Hematopoietic multipotent progenitor cell (in vitro differentiated cells): ENCODE measurements around the gene RUNX2. TPM values are rescaled to one million over a fixed set of nuclear protein-coding genes. Genes with fewer than 3 reads are reported as not detected.

Experiments
- DNase-seq, 3 donors: peaks; one replicate each; pipeline ENCODE4 v3.0.0-alpha.2; 2011 to 2015; ENCODE audit warnings: low read depth in 2 of 3, low spot score in 2 of 3
- total RNA-seq: library from RNA; depleted of rRNA; stranded (reverse); fragments of >200 nt; gene quantifications from one replicate; pipeline ENCODE4 v1.2.3, GENCODE V29; 2012

The RUNX2 gene
- total RNA-seq, 1 donor, result 26.1 TPM

DNA sequence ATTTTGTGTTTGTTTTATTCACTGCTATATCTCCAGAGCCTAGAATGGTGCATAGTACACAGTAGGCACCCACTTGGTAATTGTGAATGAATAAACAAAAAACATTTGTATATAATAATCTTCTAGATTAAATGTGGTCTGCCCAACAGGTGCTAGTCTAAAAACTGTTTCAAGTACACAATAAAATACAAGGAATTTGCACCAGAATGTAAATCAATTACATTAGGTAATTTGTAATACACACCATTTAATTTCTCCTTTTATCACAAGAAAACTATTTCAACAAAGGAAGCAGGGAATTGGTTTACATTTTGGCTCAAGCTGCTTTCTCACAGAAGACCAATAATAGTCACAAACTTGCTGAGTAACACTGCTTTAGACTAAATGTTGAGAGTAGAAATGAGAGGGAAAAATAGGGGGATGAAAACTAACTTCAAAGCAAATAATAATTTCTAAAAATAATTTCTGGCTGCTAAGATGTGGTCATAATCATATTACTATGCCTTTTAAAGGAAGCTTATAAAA, 22.1 kb downstream of the RUNX2 start:
- DNase-seq, result no peak

GRCh38 chr6:45351076-45351475, 22.9 kb downstream of the RUNX2 start:
- no peak for DNase-seq

- no peak for DNase-seq
These were observed 23.5 kb downstream of the RUNX2 start for GRCh38 chr6:45351667-45352066.

DNA sequence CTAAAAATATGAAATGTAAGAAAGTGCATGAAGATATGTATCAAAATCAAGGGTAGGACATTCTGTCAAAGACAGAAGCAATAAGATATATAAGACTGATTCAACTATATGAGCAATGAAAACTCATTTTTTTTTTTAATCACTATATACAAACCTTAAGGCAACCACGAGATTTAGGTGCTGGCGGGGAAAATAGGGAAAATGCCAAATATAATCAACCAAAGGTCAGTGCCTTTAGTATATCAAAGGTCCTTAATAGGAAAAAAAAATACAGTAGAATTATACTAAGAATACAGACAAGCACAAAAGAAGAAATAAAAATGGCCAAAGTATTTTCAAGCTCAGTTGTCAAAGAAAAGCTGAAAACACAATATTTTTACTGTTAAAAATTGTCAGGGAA, 25.5 kb downstream of the RUNX2 start:
- no peak for DNase-seq

- no peak for DNase-seq
These were observed 36.3 kb downstream of the RUNX2 start for GRCh38 chr6:45364466-45364865.

DNA sequence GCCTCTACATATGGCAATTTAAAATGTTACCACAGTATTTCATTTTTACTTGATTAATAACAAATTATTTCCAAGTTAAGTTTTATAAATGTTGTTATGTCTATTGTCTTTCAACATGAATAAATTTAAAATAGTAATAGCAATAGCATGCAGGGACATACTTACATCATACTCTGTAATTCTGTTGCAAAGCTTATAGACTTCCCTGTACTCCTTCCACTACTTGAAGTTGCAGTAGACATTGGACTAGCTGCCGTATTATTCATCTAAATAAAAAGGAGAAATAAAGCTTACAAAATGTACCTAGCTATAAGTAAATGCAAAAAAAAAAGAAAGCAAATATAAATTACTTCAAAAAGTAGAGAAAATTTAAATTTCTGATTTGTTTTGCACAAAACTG, 36.9 kb downstream of the RUNX2 start:
- no peak for DNase-seq

DNA sequence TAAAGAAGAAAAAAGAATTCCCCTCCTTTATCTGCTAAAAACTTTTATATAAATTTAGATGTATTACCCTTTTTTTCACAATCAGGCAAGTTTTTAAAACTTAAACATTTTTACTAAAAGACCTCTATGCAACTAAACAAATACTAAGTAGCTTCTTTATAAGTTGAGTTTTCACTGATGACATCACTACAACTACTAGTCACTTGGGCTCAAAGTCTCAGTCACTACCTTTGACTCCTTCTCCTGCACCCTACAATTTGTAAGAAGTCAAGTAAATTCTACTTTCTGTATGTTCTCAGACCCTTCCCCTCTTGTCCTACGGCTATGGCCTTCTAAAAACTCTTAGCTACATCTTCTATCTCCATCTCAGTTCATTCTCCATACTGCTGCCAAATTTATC, 38.4 kb downstream of the RUNX2 start:
- no peak for DNase-seq

DNA sequence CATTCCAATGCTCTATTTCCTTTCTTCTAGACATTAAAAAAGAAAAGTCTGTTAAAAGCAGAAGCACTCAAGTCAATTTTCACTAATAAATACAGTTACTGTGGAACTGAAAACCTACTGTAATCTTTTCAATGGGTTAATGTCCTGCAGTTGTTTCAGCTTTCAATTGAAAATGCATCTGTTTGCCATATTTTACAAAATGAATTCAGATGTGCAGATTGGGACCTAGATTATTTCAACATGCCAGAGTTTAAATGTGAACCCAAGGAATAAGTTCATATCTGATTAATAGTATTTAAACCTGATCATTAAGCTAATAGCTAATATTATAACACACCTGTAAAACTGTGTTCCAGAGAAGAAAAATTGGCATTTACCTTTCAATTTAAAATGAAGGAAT, 39.9 kb downstream of the RUNX2 start:
- DNase-seq, result no peak

GRCh38 chr6:45369870-45370269, 41.7 kb downstream of the RUNX2 start:
- DNase-seq, result peak in 1 of 3 donors; percentile 8

DNA sequence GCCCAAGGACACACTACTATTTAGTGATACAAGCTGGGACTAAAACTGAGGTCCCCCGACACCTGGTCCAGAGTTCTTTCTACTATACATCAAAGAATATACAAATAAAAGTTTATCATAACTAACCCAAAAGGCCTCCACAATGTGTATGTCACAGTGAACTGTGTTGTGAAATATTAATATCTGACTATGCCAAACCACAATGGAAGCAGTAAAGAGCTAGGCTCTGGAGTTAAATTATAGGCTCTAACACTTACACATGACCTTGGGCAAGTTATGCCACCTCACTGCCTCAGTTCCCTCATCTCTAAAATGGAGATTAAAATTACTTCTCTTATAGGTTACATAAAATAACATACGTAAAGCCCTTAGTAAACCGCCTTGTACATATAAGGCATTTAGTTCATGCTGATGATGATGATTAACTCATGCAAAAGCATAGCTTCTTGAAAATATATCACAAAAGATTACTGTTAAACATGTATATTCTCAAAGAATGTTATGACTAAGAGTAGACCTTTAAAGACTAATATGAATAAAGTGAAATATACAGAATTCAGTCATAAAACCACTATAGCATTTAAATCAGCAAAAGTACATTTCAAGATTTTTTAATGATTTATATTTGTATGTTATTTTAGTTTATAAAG, 43.9 kb downstream of the RUNX2 start:
- no peak for DNase-seq

DNA sequence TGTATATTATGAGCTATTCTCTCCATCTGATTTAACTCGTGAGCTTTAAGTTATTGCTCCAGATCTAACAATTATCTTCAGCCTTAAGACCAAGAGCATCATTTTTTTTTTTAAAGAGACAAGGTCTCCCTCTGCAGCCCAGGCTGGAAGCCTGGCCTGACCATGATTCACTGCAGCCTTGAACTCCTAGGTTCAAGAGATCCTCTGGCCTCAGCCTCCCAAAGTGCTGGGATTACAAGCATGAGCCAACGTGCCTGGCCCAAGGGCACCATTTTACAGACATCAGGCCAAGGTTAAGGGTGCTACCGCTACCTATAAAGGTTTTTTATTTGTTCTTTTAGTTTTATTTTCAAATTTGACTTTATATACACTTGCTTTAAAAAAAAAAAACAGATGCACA, 47.3 kb downstream of the RUNX2 start:
- DNase-seq, result no peak

DNA sequence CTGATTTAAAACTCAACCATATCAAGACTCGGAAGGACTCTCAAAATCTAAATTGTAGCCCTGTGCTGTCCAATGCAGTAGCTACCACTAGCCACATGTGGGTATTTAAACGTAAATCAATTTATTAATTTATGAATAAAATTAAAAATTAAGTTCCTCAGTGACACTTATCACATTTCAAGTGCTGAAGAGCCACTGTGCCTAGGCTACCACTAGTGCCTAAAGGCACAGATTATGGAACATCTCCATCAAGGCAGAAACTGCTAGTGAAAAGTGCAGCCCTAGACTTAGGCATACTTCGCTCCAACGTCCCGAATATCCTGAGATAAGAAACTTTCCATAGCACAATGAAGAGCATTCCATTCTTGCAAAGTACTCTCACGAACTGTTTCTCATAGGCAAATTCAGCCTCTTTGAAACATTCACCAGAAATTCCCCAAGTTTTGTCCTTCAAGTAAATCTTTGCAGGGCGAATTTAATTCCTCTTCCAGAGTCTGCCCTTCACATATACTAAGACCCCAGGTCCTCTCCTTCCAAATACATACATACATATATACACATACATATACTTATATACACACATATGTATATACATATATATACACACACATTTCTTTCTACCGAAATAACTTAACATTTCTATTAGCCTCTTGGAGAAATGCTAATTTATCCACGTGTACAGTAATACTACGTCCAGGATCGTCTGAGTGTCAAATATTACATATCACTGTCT, 48.3 kb downstream of the RUNX2 start:
- DNase-seq, result no peak

DNA sequence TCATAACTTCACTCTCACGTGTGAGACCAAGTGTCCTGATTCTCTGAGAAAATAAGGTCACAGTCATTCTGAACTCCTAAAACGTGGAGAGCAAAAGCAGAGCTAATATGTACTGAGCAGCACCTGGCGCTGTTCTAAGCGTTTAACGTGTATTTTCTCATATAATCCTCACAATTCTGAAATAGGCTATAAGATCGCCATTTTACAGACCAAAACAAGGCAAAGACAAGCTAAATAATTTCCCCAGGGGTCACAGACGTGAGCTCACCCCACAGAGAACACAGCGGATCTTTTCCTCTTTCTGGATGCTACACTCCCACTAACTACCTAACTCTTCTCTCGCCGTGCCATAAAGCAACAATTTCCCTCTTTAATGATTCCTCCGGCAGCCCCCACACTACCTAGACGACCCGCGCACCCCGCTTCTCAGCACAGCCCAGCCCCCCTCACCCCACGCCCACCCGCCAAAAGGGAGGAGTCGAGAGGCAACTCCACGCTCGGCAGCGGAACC, 49.0 kb downstream of the RUNX2 start:
- DNase-seq, result no peak

DNA sequence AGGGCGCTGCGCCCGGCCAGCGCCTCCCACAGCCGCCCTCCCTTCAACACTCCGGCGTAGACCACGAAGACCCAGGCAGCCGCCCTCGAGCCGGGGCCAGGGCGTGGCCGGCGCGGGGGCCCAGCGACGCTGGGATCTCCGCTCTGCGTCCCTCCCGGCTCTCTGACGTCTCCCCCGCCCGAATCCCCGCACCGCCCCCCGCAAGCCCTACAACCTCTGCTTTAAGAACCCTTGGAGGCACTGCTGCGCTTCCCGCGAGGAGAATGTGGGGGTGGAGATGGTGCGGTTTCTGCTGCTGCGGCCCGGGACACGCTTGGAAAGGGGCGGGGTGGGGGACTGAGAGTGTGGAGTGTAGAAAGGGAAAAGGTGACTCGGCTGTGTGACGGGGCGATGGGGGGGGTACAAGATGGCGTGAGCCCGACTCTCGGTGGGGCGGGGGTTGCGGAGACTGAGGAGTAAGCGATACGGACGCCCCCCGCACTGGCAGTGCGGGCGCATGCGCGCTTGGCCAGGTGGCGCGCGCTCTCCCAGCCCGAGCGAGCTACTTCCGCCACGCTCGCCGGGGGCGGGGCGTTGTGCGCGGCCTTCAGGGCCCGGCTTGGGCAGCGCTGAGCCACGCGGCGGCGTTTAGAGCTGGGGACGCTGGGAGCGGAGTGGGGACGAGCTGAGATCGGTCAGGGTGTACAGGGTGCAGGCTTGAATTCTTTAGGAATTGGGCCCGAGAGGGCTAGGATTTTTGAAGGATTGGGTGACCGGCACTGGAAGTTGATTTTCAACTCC, 49.6 kb downstream of the RUNX2 start, which contains the start of gene SUPT3H:
Gene SUPT3H, minus strand, starts transcription at position 381 of the 780 bp plus-strand sequence.
- DNase-seq, result peak; percentile 84 to 98 (median 98)

DNA sequence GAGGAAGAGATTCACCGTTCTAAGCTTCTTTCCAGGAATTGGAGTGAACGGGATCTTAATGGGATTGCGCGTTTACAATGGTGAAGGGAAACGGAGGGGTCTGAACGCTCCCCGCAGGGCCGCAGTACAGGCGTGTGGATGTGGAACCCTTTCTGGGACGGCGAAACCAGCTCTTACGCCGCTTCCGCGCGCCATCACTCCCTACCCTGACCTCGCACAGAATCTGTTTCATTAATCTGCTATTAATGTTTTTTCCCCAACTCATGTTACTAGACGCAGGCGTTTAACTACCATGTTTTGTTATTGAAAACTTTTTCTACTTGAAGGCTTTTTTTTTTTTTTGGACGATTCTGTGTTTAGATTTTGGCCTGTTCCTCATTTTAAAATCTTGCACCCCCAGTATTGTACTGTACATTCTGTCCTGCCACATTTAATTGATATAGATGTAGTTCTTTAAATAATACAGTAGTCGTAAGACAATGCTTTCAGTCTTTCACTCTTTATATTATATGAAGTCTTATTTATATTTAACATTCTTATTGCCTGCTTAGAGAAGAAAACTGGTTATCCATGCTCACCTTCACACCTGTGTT, 50.3 kb downstream of the RUNX2 start:
- peak in 1 of 3 donors; percentile 57 for DNase-seq

DNA sequence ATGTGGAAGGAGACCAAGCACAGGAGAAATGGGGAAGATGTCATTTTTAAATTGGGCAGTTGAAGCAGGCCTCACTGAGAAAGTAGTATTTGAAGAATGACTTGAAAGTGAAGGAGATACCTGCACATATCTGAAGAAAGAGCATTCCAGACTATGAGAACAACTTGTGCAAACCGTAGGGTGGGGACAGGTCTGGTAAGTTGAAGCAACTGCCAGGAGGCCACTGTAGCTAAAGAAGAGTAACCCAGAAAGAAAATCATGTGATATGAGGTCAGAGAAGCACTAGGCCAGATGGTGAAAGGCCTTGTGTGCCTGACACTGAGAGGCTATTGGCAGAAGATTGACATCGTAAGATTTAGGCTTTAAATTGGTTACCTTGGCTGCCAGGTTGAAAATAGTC, 54.3 kb downstream of the RUNX2 start:
- DNase-seq, result no peak

- no peak for DNase-seq
These were observed 58.4 kb downstream of the RUNX2 start for GRCh38 chr6:45386501-45386900.

- no peak for DNase-seq
These were observed 59.1 kb downstream of the RUNX2 start for GRCh38 chr6:45387236-45387635.

- DNase-seq, result no peak
These were observed 60.2 kb downstream of the RUNX2 start for GRCh38 chr6:45388328-45388727.

DNA sequence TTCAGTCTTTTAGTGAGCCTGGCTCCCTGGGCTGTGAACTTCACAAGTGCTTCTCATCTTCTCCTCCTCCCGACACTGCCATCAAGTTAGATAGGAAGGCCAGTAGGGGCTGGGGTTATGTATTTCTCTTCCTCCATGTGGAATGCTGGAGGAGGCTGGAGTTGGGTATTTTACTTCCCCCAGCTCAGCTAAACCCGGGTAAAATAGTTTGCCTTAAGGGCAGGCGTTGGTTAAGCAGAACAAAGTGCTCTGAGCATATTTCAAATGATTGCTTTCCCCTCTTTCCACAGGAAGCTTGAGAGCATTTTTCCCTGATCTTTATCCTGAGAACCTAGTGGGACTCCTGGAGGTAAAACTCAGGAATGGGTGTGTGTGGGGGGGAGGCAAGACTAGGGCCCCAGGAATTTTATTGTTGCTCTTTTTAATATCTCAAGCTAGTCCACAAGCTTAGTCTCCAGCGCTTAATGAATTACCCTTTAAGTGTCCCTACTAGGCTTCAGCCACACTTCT, 66.5 kb downstream of the RUNX2 start:
- no peak for DNase-seq
